GM12864 (cell line): ENCODE results near the gene LIPG.
A peak's percentile ranks its signal among the peaks of the same experiment; 100 is the strongest.

Source experiments
- DNase-seq: peaks from one replicate; pipeline ENCODE4 v3.0.0-alpha.2; 2011; ENCODE audit warnings: low read depth
- H3K4me3 ChIP-seq: 2 replicates; pipeline ENCODE4 v1.5.1; 2011; ENCODE audit warnings: mild to moderate bottlenecking, low read depth, low read length, control low read depth
- TF ChIP-seq, protein P1 (sequence below): IDR thresholded peaks from 2 replicates; pipeline ENCODE4 v1.5.1; 2011; ENCODE audit warnings: low read depth, mild to moderate bottlenecking, moderate library complexity, low read length, control low read depth, inconsistent platforms; ENCODE audit errors: missing control alignments

Gene LIPG

DNA sequence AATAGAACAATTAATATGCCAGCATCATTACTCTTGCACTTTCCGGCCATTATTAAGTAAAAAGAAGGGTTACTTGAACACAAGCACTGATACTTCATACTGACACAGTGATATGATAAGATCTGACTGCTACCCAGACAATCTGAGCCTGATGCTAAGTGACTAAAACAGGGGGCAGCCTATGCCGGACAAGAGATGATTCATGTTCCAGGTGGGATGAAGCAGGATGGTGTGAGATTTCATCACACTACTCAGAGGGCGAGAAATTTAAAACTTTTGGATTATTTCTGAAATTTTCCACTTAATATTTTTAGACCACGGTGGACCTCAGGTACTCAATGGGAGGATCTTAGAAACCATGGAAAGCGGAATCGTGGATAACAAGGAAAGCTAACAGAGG lies 61.7 kb downstream of the LIPG start:
- no peak for DNase-seq
- TF ChIP-seq, protein P1, sequence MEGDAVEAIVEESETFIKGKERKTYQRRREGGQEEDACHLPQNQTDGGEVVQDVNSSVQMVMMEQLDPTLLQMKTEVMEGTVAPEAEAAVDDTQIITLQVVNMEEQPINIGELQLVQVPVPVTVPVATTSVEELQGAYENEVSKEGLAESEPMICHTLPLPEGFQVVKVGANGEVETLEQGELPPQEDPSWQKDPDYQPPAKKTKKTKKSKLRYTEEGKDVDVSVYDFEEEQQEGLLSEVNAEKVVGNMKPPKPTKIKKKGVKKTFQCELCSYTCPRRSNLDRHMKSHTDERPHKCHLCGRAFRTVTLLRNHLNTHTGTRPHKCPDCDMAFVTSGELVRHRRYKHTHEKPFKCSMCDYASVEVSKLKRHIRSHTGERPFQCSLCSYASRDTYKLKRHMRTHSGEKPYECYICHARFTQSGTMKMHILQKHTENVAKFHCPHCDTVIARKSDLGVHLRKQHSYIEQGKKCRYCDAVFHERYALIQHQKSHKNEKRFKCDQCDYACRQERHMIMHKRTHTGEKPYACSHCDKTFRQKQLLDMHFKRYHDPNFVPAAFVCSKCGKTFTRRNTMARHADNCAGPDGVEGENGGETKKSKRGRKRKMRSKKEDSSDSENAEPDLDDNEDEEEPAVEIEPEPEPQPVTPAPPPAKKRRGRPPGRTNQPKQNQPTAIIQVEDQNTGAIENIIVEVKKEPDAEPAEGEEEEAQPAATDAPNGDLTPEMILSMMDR, result no peak
- H3K4me3 ChIP-seq, result no peak overlapping the region

DNA sequence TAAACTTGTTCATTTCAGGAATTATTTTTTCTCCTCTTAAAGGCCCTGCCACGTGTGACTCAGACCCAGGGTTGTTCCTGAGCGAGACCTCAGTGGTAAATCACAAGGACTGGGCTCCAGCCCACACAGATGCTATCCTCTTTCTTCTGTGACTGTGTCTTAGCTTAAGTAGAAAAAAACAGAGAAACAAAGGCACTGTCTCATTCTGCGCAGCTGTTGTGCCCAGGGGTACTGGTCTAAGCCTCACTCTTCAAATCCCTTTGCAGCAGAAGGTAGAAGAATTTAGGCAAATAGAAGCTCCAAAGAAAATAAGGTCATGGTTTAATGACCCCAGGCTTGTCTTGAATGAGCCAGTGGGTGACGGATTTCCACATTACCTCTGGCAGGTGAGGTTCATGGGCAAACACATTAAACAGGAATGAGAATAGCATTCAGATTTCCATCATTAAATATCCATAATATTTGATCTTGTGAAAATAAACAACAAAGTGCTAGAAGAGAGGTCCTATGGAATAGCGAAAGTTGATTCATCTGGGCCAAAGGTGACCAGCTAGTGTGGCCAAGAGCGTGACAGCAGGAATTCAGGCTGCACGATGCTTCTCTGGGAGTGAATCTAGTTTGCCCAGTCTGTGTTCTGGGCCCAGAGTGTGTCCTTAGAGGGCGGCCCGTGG lies 63.3 kb downstream of the LIPG start:
- DNase-seq, result no peak
- no peak overlapping the region for H3K4me3 ChIP-seq
- TF ChIP-seq, protein P1, result no peak

DNA sequence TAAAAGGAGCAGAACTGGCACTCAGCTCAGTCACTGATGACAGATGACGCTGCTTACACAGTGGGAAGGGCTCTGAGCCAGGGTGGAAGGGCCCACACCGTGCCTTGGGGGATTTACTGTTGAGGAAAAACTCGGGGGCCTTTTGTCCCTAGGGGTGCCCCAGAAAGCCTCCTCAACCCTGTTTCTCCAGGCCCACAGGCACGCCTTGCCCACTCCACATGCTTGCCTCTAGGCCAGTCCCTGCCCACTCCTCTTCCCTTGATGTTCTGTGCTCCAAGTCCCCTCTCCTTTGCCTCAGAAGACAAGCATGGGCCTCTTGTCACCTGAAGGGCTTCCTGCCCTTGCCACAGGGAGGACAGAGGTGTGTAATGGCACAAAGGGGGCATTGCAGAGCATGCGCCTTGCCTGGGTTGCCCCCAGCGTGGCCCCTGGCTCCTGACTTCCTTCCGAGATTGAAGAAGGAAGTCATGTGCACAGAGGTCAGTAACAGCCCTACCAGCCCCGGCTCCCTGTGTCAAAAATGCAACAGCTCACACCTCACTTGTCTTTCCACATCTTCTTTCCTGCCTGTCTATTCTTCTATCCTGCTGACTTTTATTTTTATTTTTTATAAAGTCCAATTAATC lies 65.1 kb downstream of the LIPG start:
- no peak overlapping the region for H3K4me3 ChIP-seq
- TF ChIP-seq, protein P1, result no peak
- DNase-seq, result no peak

DNA sequence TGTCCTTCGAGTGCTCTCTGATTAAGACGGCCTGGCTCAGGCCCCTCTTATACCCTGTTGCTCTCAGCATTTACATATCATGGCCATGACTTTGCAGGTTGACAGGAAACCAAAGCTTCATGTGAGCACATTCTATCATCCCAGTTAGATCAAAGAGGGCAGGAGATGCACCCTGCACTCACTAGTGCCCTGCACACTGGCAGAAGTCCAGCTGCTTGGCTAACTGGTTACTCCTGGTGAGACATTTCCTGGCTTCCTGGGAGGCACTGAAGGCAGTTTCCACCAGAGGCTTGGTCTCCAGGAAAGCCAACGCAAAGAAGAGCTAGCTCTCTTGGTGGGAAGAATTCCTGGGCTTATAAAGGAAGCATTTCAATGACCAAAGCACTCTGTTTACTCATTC lies 66.3 kb downstream of the LIPG start:
- no peak for DNase-seq

DNA sequence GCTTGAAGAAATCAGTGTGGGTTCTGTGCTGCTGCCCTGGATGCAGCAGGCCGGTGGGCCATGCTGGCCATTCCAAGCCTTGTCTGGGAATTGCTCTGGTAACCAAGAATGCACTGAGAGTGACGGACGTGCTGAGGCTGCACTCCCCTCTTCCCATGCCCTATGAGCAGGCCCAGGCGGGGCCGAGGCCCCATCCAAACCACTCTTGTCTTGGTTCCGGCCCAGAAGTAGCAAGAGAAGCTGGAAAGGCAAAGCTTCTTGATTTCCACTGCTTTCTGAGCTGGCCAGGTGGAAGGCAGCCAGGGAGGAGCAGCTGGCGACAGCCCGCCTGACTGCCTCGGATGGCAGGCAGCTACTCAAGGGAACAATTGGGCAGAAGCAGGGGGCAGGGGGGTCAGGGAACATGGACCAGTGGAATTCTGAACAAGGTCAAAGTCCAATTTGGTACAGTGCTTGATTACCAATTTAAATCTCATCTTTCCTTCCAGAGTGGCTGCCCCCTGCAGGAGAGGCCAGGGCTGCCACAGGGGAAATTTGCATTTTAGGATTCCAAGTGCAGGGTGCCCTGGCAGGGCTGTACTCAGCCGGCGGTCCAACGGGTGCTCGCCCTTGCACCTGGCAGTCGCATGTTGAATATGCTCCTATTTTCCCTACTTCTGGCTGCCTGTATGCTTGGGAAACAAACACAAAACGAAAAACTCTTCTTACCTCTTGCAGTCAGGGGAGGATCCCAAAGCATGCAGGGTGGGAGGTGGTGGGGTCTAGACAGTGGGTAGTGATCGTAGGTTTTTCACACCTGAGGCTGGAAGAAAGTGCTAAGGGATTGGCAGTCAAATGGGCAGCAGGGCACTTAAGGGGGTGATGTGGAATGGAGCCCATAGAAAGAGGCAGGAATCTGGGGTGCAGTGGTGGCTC lies 67.3 kb downstream of the LIPG start:
- DNase-seq, result no peak
- TF ChIP-seq, protein P1, result peak; percentile 33
- H3K4me3 ChIP-seq, result no peak overlapping the region

More for the DNA sequence above, 66.3 kb downstream of the LIPG start:
- TF ChIP-seq, protein P1, result no peak
- no peak overlapping the region for H3K4me3 ChIP-seq

DNA sequence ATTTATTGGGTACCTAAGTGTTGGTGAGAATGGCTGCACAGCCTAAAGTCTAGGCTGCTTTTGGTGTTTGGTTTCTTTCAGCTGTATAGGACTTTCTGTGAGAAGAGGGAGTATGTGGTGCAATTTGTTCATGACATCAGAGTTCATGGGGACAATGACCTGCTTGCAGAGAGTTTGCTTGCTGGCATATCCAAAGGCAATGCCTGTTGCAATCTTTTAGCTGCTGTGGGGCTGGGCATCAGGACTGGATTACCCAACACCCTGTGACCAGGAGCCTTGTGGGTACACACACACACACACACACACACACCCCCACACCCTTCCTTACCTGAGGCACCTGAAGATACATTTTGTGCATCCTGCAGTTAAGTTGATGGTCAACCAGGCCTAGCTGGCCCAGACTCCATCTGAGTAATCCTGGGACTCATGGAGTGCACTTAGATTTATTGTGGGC lies 68.4 kb downstream of the LIPG start:
- TF ChIP-seq, protein P1, result no peak
- no peak for DNase-seq
- H3K4me3 ChIP-seq, result no peak overlapping the region
